Pancreas (tissue), 10 donors: ENCODE results near the gene KCNK16. TPM values are rescaled to one million over a fixed set of nuclear protein-coding genes. Genes with fewer than 3 reads are reported as not detected.
A peak's percentile ranks its signal among the peaks of the same experiment; 100 is the strongest.

Experiments used
- ATAC-seq, 4 donors: fragments of 200-7000 bp; cut with Tn5 transposase; one replicate each; pipeline versions ENCODE4 v1.8.0 to v1.9.1; 2020; ENCODE audit warnings: mild to moderate bottlenecking in 4 of 4, moderate library complexity in 4 of 4
- DNase-seq, 6 donors: peaks; one replicate each; pipeline ENCODE4 v3.0.0-alpha.2; 2020
- FAIRE-seq: peaks from 2 replicates; lab custom pipeline; 2012; peaks lifted over from hg19 to GRCh38; lab: Jason Lieb, UNC
- H3K27ac ChIP-seq, 4 donors: fragments of 200-600 bp; sonication (generic); 1 replicate in 3 of 4; 2 replicates in 1 of 4; pipeline versions ENCODE4 v1.5.0 to v1.8.0; 2020
- H3K27me3 ChIP-seq, 4 donors: fragments of 200-600 bp; one replicate each; pipeline ENCODE4 v1.8.0; 2021
- H3K36me3 ChIP-seq, 3 donors: fragments of 200-600 bp; sonication (generic) in 1 of 3; one replicate each; pipeline versions ENCODE4 v1.5.0 to v1.8.0; 2020 to 2021
- H3K4me1 ChIP-seq, 3 donors: fragments of 200-600 bp; one replicate each; pipeline ENCODE4 v1.8.0; 2021
- H3K4me3 ChIP-seq, 4 donors: fragments of 200-600 bp; sonication (generic) in 2 of 4; one replicate each; pipeline versions ENCODE4 v1.5.0 to v1.8.0; 2020 to 2021
- H3K9me3 ChIP-seq, 4 donors: fragments of 200-600 bp; one replicate each; pipeline ENCODE4 v1.8.0; 2021
- WGBS, 2 donors: extraction: QIAGEN DNeasy Blood & Tissue Kit; methylation state at CpG; one replicate each; pipeline ENCODE4 v1.1.7; 2013; 5-methylcytosine and 5-hydroxymethylcytosine counted together
- intact Hi-C, 3 donors: fragments of 100-400 bp; cut with DNase I; formaldehyde crosslinking; loops; one replicate each; pipeline versions ENCODE4 v1.11.1 to v1.14.2; 2022
- polyA plus RNA-seq, 2 donors: library from polyadenylated mRNA; stranded (reverse); fragments of 200-250 nt; gene quantifications; one replicate each; pipeline ENCODE4 v1.2.3, GENCODE V29; 2013
- total RNA-seq, 6 donors: library from RNA; stranded (reverse); fragmentation: NEBNext Ultra II Directional in 4 of 6; extraction: Animal tissue kit (Norgen Biotek cat#: 25700) in 4 of 6; gene quantifications; one replicate each; pipeline versions ENCODE4 v1.2.1 to v1.2.4, GENCODE V29; 2021 to 2023
- TF ChIP-seq, protein P1 (sequence below), 4 donors: fragments of 200-600 bp; sonication (generic) in 3 of 4; IDR thresholded peaks; one replicate each; pipeline versions ENCODE4 v1.5.0 to v1.8.0; 2021; ENCODE audit warnings: antibody characterized with exemption in 4 of 4
- donor health status: healthy with polysubstance abuse.
- donor health status: DM: no; HTN: no; CAD: no; lungs with moderate emphysema.
- donor health status: DM: no; HTN: no; CAD: no.
- donor health status: control.
- donor health status: control.
- donor health status: Bipolar disorder and iron deficiency.
- donor health status: DM: yes; HTN: yes; CAD: no.
- donor health status: DM: no; HTN: no; CAD: no.
- donor health status: DM: no; HTN: no; CAD: no.
- donor health status: DM: yes; HTN: yes; CAD: no.

The KCNK16 gene
- total and polyA plus RNA-seq, 8 donors: 1.7 to 121 (median 6.1) TPM

DNA sequence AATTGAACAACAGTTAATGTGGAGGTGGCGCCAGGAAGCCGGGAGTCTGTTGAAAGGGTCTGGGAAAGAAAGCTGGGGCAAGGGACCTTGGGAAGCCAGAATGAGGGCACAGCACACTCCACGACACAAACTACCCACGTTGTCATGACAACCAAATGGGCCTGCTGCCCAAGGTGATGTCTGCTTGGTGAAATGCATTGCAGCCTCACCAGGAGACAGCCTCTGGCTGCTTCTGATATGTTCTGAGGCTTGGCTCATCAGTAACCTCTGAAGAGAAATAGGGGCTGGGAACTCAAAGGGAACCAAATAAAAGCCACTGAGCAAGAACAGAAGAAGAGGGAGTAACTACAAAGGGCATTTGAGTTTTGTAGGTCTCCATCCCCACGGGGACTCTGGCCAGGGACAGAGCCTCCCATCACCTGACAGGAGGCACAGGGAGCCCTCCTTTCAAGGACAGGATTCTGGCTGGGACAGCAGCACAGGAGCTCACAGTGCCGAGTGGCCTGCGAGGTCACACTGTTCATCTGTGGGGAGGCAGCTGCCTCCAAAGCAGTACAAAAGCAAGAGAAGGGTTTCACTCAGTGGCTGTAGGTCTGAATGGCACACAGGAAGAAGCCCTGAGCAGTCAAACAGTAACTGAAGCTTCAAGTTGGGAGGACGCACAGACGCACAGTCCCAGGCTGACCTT is 44.6 kb upstream of the KCNK16 start:
- intact Hi-C loops: loop anchor here in 2 of 3 donors (5.0 to 10.0 kb wide), 2 partner anchors 518 to 525 kb away; no protein-coding TSS in a partner anchor
- no peak overlapping the region for H3K27ac ChIP-seq
- no peaks in the 10 kb centered on the region for H3K9me3 ChIP-seq
- H3K36me3 ChIP-seq: no peaks in the 10 kb centered on the region
- no peak overlapping the region for H3K4me3 ChIP-seq
- H3K27me3 ChIP-seq: no peaks in the 10 kb centered on the region
- WGBS, 2 donors: 65 to 67% methylated on average over 9 of the region's 9 CpGs
- DNase-seq (no peak), FAIRE-seq (no peak), ATAC-seq (no peak)
- TF ChIP-seq, protein P1, sequence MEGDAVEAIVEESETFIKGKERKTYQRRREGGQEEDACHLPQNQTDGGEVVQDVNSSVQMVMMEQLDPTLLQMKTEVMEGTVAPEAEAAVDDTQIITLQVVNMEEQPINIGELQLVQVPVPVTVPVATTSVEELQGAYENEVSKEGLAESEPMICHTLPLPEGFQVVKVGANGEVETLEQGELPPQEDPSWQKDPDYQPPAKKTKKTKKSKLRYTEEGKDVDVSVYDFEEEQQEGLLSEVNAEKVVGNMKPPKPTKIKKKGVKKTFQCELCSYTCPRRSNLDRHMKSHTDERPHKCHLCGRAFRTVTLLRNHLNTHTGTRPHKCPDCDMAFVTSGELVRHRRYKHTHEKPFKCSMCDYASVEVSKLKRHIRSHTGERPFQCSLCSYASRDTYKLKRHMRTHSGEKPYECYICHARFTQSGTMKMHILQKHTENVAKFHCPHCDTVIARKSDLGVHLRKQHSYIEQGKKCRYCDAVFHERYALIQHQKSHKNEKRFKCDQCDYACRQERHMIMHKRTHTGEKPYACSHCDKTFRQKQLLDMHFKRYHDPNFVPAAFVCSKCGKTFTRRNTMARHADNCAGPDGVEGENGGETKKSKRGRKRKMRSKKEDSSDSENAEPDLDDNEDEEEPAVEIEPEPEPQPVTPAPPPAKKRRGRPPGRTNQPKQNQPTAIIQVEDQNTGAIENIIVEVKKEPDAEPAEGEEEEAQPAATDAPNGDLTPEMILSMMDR (IDR thresholded peaks at IDR 0.05): no peak
- H3K4me1 ChIP-seq: no peaks in the 10 kb centered on the region

DNA sequence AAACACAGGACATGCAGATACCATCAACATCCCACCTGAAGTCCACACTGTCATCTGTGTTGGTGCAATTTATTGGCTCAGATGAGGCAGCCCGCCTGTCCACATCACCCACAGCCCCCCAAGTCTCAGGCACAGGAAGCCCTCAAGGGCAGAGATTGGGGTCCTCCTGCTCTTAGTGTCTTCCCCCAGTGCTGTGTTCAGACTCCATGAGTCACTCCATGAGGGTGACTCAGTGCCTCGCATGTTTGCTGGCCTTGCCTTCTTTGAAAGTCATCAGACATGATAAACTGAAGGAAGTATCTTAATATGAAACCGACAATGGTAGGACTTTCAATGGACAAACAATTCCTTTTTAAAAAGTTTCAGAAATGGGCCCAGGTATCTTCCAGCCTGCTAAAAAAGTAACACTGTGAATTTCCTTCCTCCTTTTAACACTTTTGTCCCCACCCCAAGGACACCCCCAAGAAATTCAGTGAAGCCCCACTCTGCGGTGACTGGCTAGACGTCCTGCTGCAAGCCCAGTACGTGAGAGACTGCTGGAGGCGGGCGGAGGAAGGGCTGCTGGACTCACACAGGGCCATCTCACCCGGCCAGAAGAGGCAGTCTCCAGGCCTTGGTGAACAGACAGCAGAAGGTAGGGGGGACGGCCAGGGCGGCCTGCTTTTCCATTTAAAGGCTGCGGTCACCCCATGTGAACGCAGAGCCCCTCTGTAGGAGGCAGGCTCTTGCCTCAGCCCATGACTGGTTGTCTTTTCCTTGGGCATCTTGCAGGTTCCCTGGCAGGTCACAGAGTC is 43.0 kb upstream of the KCNK16 start:
- no peak overlapping the region for H3K4me3 ChIP-seq
- no peak overlapping the region for H3K27ac ChIP-seq
- H3K36me3 ChIP-seq: no peaks in the 10 kb centered on the region
- intact Hi-C loops: loop anchor here in 2 of 3 donors (5.0 to 10.0 kb wide), 2 partner anchors 519 to 527 kb away; no protein-coding TSS in a partner anchor
- no peak for FAIRE-seq
- no peaks in the 10 kb centered on the region for H3K4me1 ChIP-seq
- no peaks in the 10 kb centered on the region for H3K27me3 ChIP-seq
- TF ChIP-seq, protein P1 (IDR thresholded peaks at IDR 0.05): no peak
- no peak for ATAC-seq
- no peaks in the 10 kb centered on the region for H3K9me3 ChIP-seq
- 91 to 93% methylated on average over 13 of the region's 13 CpGs for WGBS, 2 donors
- no peak for DNase-seq

DNA sequence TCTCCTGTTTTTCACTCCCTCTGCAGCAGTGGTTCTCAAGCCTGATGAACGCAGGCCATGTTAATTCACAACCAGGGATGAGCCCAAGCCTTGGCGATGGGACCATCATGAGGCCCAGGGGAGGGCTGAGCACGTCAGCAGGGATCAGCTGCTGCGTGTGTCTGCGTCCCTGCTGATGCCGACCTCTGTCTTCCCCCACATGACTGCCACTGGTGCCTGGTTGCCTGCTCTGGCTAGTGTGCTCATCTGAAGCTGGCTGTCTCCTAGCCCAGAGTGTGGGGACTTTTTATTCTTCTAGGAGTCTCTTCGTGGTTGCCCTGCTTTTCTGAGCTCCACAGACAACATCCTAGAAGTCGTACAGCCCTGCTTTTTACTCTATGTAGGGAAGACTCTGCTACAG is 40.8 kb upstream of the KCNK16 start:
- Histone ChIP-seq H3K4me1 (no peaks in the 10 kb centered on the region), H3K4me3 (no peak overlapping the region), H3K27me3 (no peaks in the 10 kb centered on the region), H3K27ac (no peak overlapping the region), H3K9me3 (no peaks in the 10 kb centered on the region), H3K36me3 (no peaks in the 10 kb centered on the region)
- DNase-seq: no peak
- WGBS, 2 donors: 90 to 95% methylated on average over 8 of the region's 8 CpGs
- TF ChIP-seq, protein P1 (IDR thresholded peaks at IDR 0.05): no peak
- no peak for FAIRE-seq
- intact Hi-C loops: loop anchor here in 1 of 3 donors (10.0 kb wide), 1 partner anchor 522 kb away; no protein-coding TSS in a partner anchor
- no peak for ATAC-seq

DNA sequence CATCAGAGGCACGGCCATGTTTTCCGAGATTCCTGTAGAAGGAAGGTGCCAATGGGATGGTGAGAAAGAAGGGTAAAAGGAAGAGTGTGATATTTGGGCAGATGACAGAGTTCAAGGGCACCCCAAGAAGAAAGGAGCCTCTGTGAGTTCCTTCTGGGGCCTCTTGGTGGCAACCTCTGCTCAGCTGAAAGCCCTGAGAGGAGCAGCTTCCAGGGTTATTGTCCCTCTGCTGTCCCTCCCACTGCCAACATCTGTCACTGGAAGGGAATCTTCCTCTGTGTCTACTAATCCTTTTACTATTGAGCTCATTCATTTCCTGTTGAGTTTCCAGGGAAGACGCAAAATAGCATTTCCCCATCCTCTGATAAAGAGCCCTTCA is 40.0 kb upstream of the KCNK16 start:
- Histone ChIP-seq H3K4me3 (no peak overlapping the region), H3K27me3 (no peaks in the 10 kb centered on the region), H3K9me3 (no peaks in the 10 kb centered on the region), H3K4me1 (no peaks in the 10 kb centered on the region), H3K27ac (no peak overlapping the region), H3K36me3 (no peaks in the 10 kb centered on the region)
- intact Hi-C loops: loop anchor here in 1 of 3 donors (10.0 kb wide), 1 partner anchor 522 kb away; no protein-coding TSS in a partner anchor
- FAIRE-seq (no peak), DNase-seq (no peak), ATAC-seq (peak in 1 of 4 donors; percentile 41)
- 39 to 47% methylated on average over 3 of the region's 3 CpGs for WGBS, 2 donors
- TF ChIP-seq, protein P1 (IDR thresholded peaks at IDR 0.05): no peak
